Endothelial cell of umbilical vein (primary cell): ENCODE data around the gene TNRC6C. TPM values are rescaled to one million over a fixed set of nuclear protein-coding genes. Genes with fewer than 3 reads are reported as not detected.

Source experiments
- BruUV-seq: library from RNA; stranded (reverse); fragments of 400-500 nt; replicated peaks from 2 replicates; lab custom pipeline; 2021; lab: Mats Ljungman, UMichigan
- CTCF ChIA-PET: fragments of 300-600, 350-600 bp; sonication (Branson Sonifier 250); formaldehyde crosslinking; loops from one replicate; lab custom pipeline; 2021; ENCODE audit warnings: antibody characterized with exemption, inconsistent platforms; lab: Charles Lee
- POLR2A ChIA-PET: fragments of 300-600, 350-600 bp; sonication (Branson Sonifier 250); formaldehyde crosslinking; loops from one replicate; lab custom pipeline; 2021; ENCODE audit warnings: antibody characterized with exemption, inconsistent platforms; lab: Charles Lee
- DNase-seq: peaks from one replicate; pipeline ENCODE4 v3.0.0-alpha.2; 2011; ENCODE audit warnings: low read depth, low spot score
- FAIRE-seq: peaks from 2 replicates; lab custom pipeline; 2011; peaks lifted over from hg19 to GRCh38; lab: Jason Lieb, UNC
- H2AFZ ChIP-seq: 2 replicates; pipeline ENCODE4 v1.6.0; 2012; ENCODE audit warnings: low read depth, low read length, control low read depth, inconsistent platforms
- H3K27ac ChIP-seq: 2 replicates; pipeline ENCODE4 v1.5.1; 2011; ENCODE audit warnings: low read depth, mild to moderate bottlenecking, control low read depth, low read length, moderate library complexity; ENCODE audit not compliant: insufficient read depth
- H3K27me3 ChIP-seq, 2 experiments: 2 replicates each; pipeline versions ENCODE4 v1.6.0 to v1.6.1; 2011; ENCODE audit warnings: low read length in 2 of 2, mixed read lengths in 1 of 2; ENCODE audit not compliant: control insufficient read depth in 2 of 2, insufficient read depth in 2 of 2
- H3K36me3 ChIP-seq, 2 experiments: 2 replicates in 1 of 2; 3 replicates in 1 of 2; pipeline ENCODE4 v1.5.1; 2011; ENCODE audit warnings: low read length in 2 of 2, mild to moderate bottlenecking in 1 of 2, moderate library complexity in 1 of 2; ENCODE audit not compliant: control insufficient read depth in 2 of 2, insufficient read depth in 2 of 2; ENCODE audit errors: extremely low read depth in 1 of 2
- H3K4me1 ChIP-seq: 3 replicates; pipeline ENCODE4 v1.5.1; 2011; ENCODE audit warnings: mild to moderate bottlenecking, low read length; ENCODE audit not compliant: control insufficient read depth, insufficient read depth; ENCODE audit errors: extremely low read depth
- H3K4me2 ChIP-seq: 2 replicates; pipeline ENCODE4 v1.6.1; 2011; ENCODE audit warnings: low read length, control low read depth, mixed read lengths; ENCODE audit not compliant: insufficient read depth
- H3K4me3 ChIP-seq, 3 experiments: fragments of 200-600 bp in 1 of 3; sonication (generic), shearing (Covaris generic) in 1 of 3; replicated peaks in 1 of 3; 2 replicates each; pipeline ENCODE4 v1.5.1; 2011 to 2016; ENCODE audit warnings: control low read depth in 3 of 3, low read length in 3 of 3, mild to moderate bottlenecking in 2 of 3, inconsistent platforms in 1 of 3, low read depth in 1 of 3, moderate library complexity in 1 of 3; ENCODE audit not compliant: insufficient read depth in 1 of 3
- H3K79me2 ChIP-seq: 2 replicates; pipeline ENCODE4 v1.6.0; 2012; ENCODE audit warnings: low read length, inconsistent platforms; ENCODE audit not compliant: control insufficient read depth, insufficient read depth
- H3K9ac ChIP-seq: replicated peaks from 2 replicates; pipeline ENCODE3; 2011; ENCODE audit warnings: low read length, control low read depth; ENCODE audit not compliant: insufficient read depth; ENCODE audit errors: extremely low read depth
- H3K9me1 ChIP-seq: replicated peaks from 3 replicates; pipeline ENCODE4 v1.6.0; 2011; ENCODE audit warnings: mild to moderate bottlenecking, low read length; ENCODE audit not compliant: control insufficient read depth, insufficient read depth; ENCODE audit errors: extremely low read depth
- H3K9me3 ChIP-seq: replicated peaks from 2 replicates; pipeline ENCODE4 v1.5.1; 2012; ENCODE audit warnings: low read length, inconsistent platforms; ENCODE audit not compliant: control insufficient read depth, insufficient read depth
- H4K20me1 ChIP-seq: replicated peaks from 2 replicates; pipeline ENCODE3; 2011; ENCODE audit warnings: mild to moderate bottlenecking, low read length; ENCODE audit not compliant: control insufficient read depth, insufficient read depth; ENCODE audit errors: extremely low read depth
- EZH2 ChIP-seq: IDR thresholded peaks from 2 replicates; pipeline ENCODE4 v1.6.1; 2012; ENCODE audit warnings: borderline replicate concordance, low read depth, mild to moderate bottlenecking, moderate library complexity, low read length, inconsistent platforms; ENCODE audit not compliant: severe bottlenecking
- FOS ChIP-seq: IDR thresholded peaks from 2 replicates; pipeline ENCODE4 v1.6.1; 2011; ENCODE audit warnings: mild to moderate bottlenecking, low read length, moderate library complexity, borderline replicate concordance; ENCODE audit not compliant: insufficient read depth
- JUN ChIP-seq: IDR thresholded peaks from 2 replicates; pipeline ENCODE4 v1.6.1; 2011; ENCODE audit warnings: borderline replicate concordance, low read depth; ENCODE audit not compliant: insufficient read length, insufficient read depth
- MAX ChIP-seq: IDR thresholded peaks from 2 replicates; pipeline ENCODE4 v1.6.1; 2011; ENCODE audit not compliant: insufficient read depth, insufficient read length
- MYC ChIP-seq: IDR thresholded peaks from one replicate; pipeline ENCODE4 v1.6.1; 2011; ENCODE audit warnings: mild to moderate bottlenecking, low read depth, low read length
- dilution Hi-C: fragments of 300-500 bp; cut with MboI; formaldehyde crosslinking; loops from one replicate; pipeline ENCODE4 v1.15.0; 2019; ENCODE audit warnings: low sequenced_read_pairs; ENCODE audit not compliant: extremely low pct_ligation_motif_present
- intact Hi-C: fragments of 100-400 bp; cut with micrococcal nuclease; formaldehyde crosslinking; loops from one replicate; pipeline ENCODE4 v1.10.0; 2022
- polyA plus RNA-seq, 4 experiments: library from polyadenylated mRNA; depleted of rRNA in 3 of 4; stranded (reverse) in 3 of 4; unstranded in 1 of 4; fragments of >200 nt; gene quantifications; 2 replicates each; pipeline versions ENCODE4 v1.2.1 to v1.2.3, GENCODE V29; 2011 to 2012; ENCODE audit warnings: missing spikeins in 1 of 4
- total RNA-seq: library from RNA; stranded (reverse); gene quantifications from 2 replicates; pipeline ENCODE4 v1.2.3, GENCODE V29; 2021
- TF ChIP-seq, protein P1 (sequence below), 2 donors: IDR thresholded peaks; 1 replicate in 1 of 2; 2 replicates in 1 of 2; pipeline ENCODE4 v1.5.1; 2011; ENCODE audit warnings: low read length in 2 of 2, mild to moderate bottlenecking in 2 of 2, moderate library complexity in 2 of 2, control low read depth in 1 of 2, inconsistent platforms in 1 of 2, low read depth in 1 of 2; ENCODE audit not compliant: insufficient read depth in 1 of 2; ENCODE audit errors: extremely low read depth in 1 of 2

Gene TNRC6C
- total and polyA plus RNA-seq, 2 donors (not counting 3 experiments of a cell fraction or from before 2014, with no cell fraction given): 2.1 to 17.5 TPM

GRCh38 chr17:77936881-77937280, 21.6 kb upstream of the TNRC6C start:
- TF ChIP-seq, protein P1, sequence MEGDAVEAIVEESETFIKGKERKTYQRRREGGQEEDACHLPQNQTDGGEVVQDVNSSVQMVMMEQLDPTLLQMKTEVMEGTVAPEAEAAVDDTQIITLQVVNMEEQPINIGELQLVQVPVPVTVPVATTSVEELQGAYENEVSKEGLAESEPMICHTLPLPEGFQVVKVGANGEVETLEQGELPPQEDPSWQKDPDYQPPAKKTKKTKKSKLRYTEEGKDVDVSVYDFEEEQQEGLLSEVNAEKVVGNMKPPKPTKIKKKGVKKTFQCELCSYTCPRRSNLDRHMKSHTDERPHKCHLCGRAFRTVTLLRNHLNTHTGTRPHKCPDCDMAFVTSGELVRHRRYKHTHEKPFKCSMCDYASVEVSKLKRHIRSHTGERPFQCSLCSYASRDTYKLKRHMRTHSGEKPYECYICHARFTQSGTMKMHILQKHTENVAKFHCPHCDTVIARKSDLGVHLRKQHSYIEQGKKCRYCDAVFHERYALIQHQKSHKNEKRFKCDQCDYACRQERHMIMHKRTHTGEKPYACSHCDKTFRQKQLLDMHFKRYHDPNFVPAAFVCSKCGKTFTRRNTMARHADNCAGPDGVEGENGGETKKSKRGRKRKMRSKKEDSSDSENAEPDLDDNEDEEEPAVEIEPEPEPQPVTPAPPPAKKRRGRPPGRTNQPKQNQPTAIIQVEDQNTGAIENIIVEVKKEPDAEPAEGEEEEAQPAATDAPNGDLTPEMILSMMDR (IDR thresholded peaks at IDR 0.05; ENCODE audit: extremely low read depth in 1 of 2, insufficient read depth in 1 of 2, low read depth in 1 of 2, low read length in 2 of 2): no peak
- TF ChIP-seq MYC (no peak), EZH2 (no peak)
- H3K9me1 ChIP-seq: no peaks in the 10 kb centered on the region
- intact Hi-C loops: no loop called here

DNA sequence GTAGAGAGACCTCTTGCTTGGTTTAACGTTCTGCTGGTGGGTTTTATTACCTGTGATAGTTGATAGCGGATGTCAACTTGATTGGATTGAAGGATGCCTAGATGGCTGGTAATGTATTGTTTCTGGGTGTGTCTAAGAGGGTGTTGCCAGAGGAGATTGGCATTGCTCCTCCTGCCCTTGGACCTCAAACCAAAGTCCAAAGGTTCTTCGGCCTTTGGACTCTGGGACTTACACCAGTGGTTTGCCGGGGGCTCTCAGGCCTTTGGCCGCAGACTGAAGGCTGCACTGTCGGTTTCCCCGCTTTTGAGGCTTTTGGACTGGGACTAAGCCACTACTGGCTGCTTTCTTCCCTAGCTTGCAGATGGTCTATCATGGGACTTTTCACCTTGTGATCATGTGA, 17.5 kb upstream of the TNRC6C start:
- intact Hi-C loops: no loop called here
- no peak for TF ChIP-seq MAX
- TF ChIP-seq FOS: no peak
- no peak for TF ChIP-seq MYC
- no peak for TF ChIP-seq JUN
- no peaks in the 10 kb centered on the region for H3K36me3 ChIP-seq
- no peak overlapping the region for H3K4me2 ChIP-seq
- H3K9ac ChIP-seq: no peak overlapping the region
- H3K4me1 ChIP-seq: no peaks in the 10 kb centered on the region
- CTCF ChIA-PET: no interaction called here
- no peaks in the 10 kb centered on the region for H3K9me3 ChIP-seq
- dilution Hi-C loops: no loop called here
- no peak for FAIRE-seq
- H3K79me2 ChIP-seq: no peaks in the 10 kb centered on the region
- BruUV-seq: no TSS peak
- no peak for DNase-seq
- POLR2A ChIA-PET: interaction anchor here (1.3 kb wide), 1 partner anchor 17 kb away, joined by 3 read pairs; the partner anchor contains the start of gene TNRC6C
- H2AFZ ChIP-seq: no peak overlapping the region
- H4K20me1 ChIP-seq: no peaks in the 10 kb centered on the region
- no peak overlapping the region for H3K4me3 ChIP-seq
- no peaks in the 10 kb centered on the region for H3K9me1 ChIP-seq
- H3K27ac ChIP-seq: no peak overlapping the region
- H3K27me3 ChIP-seq: peaks cover 0 to 5% of the 10 kb centered on the region in 2 experiments

More at GRCh38 chr17:77936881-77937280, 21.6 kb upstream of the TNRC6C start:
- ChIA-PET CTCF (interaction anchor here (1.3 kb wide), 1 partner anchor 8 kb away, joined by 3 read pairs; no protein-coding TSS in a partner anchor), POLR2A (no interaction called here)
- Histone ChIP-seq H2AFZ (no peak overlapping the region), H3K9ac (no peak overlapping the region), H3K9me3 (no peaks in the 10 kb centered on the region), H3K36me3 (no peaks in the 10 kb centered on the region), H3K79me2 (no peaks in the 10 kb centered on the region), H3K4me2 (no peak overlapping the region), H3K4me3 (no peak overlapping the region), H4K20me1 (no peaks in the 10 kb centered on the region), H3K4me1 (no peaks in the 10 kb centered on the region), H3K27me3 (peaks cover 9% of the 10 kb centered on the region in 2 experiments), H3K27ac (no peak overlapping the region)
- DNase-seq (no peak), FAIRE-seq (no peak)
- BruUV-seq: no TSS peak
- dilution Hi-C loops: no loop called here
